OCI-LY7 (cell line): Measurements from ENCODE around the gene ATL2. TPM values are rescaled to one million over a fixed set of nuclear protein-coding genes. Genes with fewer than 3 reads are reported as not detected.

Experiments used
- BruUV-seq: library from RNA; stranded (reverse); fragments of 400-500 nt; replicated peaks from 2 replicates; lab custom pipeline; 2021; lab: Mats Ljungman, UMichigan
- CTCF ChIA-PET: fragments of 300-600 bp; sonication (Branson Sonifier 250); formaldehyde crosslinking; loops from one replicate; lab custom pipeline; 2022; ENCODE audit warnings: antibody characterized with exemption; ENCODE audit not compliant: unreplicated experiment; lab: Charles Lee
- POLR2A ChIA-PET: fragments of 300-600 bp; sonication (Branson Sonifier 250); formaldehyde crosslinking; loops from one replicate; lab custom pipeline; 2022; ENCODE audit warnings: antibody characterized with exemption; lab: Charles Lee
- DNase-seq: peaks from one replicate; pipeline ENCODE4 v3.0.0-alpha.2; 2015; ENCODE audit warnings: low spot score
- H2AFZ ChIP-seq: fragments of 200-600 bp; sonication (generic), shearing (Covaris generic); 2 replicates; pipeline ENCODE4 v1.6.1; 2014; ENCODE audit warnings: mild to moderate bottlenecking, antibody characterized with exemption, low read length, moderate library complexity
- H3K27ac ChIP-seq: fragments of 200-600 bp; sonication (generic); 2 replicates; pipeline ENCODE4 v1.5.1; 2014; ENCODE audit warnings: mixed run types, low read depth, mild to moderate bottlenecking, moderate library complexity, low read length, inconsistent platforms; ENCODE audit not compliant: poor library complexity, severe bottlenecking
- H3K36me3 ChIP-seq: fragments of 200-600 bp; sonication (generic); 2 replicates; pipeline ENCODE4 v1.6.1; 2014; ENCODE audit warnings: mild to moderate bottlenecking, antibody characterized with exemption, low read length, moderate library complexity, mixed read lengths; ENCODE audit not compliant: insufficient read depth
- H3K4me1 ChIP-seq: fragments of 200-600 bp; sonication (generic); 2 replicates; pipeline ENCODE4 v1.5.1; 2014; ENCODE audit warnings: mild to moderate bottlenecking, low read length; ENCODE audit not compliant: insufficient read depth, poor library complexity, severe bottlenecking
- H3K4me2 ChIP-seq: fragments of 200-600 bp; sonication (generic); 2 replicates; pipeline ENCODE4 v1.6.1; 2014; ENCODE audit warnings: mild to moderate bottlenecking, low read length
- H3K4me3 ChIP-seq: fragments of 200-600 bp; sonication (generic); 2 replicates; pipeline ENCODE4 v1.5.1; 2014; ENCODE audit warnings: mild to moderate bottlenecking, low read depth, low read length; ENCODE audit not compliant: poor library complexity, severe bottlenecking
- H3K79me2 ChIP-seq: fragments of 200-600 bp; sonication (generic); 2 replicates; pipeline ENCODE4 v1.6.1; 2016; ENCODE audit warnings: low read depth, mild to moderate bottlenecking, low read length, moderate library complexity, mixed read lengths; ENCODE audit not compliant: insufficient read depth
- H3K9me2 ChIP-seq: fragments of 200-600 bp; sonication (generic); 2 replicates; pipeline ENCODE4 v1.6.1; 2016; ENCODE audit warnings: mild to moderate bottlenecking, low read length, mixed read lengths; ENCODE audit not compliant: insufficient read depth
- H3K9me3 ChIP-seq: fragments of 200-600 bp; sonication (generic); 2 replicates; pipeline ENCODE4 v1.6.1; 2014; ENCODE audit warnings: mild to moderate bottlenecking, mixed run types, low read length, mixed read lengths
- H4K20me1 ChIP-seq: fragments of 200-600 bp; sonication (generic); 2 replicates; pipeline ENCODE4 v1.6.1; 2014; ENCODE audit warnings: mild to moderate bottlenecking, antibody characterized with exemption, low read length, moderate library complexity, mixed read lengths; ENCODE audit not compliant: insufficient read depth
- EZH2phosphoT487 ChIP-seq: fragments of 200-600 bp; sonication (generic); IDR thresholded peaks from 2 replicates; pipeline ENCODE4 v1.6.1; 2018; ENCODE audit warnings: low read depth, borderline replicate concordance, mild to moderate bottlenecking, mixed run types, antibody characterized with exemption, low read length, moderate library complexity, mixed read lengths
- intact Hi-C: fragments of 100-400 bp; cut with micrococcal nuclease; formaldehyde crosslinking; loops from one replicate; pipeline ENCODE4 v1.10.0; 2022; ENCODE audit not compliant: unreplicated experiment
- total RNA-seq, 2 experiments: library from RNA; depleted of rRNA in 1 of 2; stranded (reverse); fragments of >200 nt in 1 of 2; shearing (Covaris generic) in 1 of 2; gene quantifications; 2 replicates each; pipeline ENCODE4 v1.2.3, GENCODE V29; 2014 to 2022
- TF ChIP-seq, protein P1 (sequence below): fragments of 200-600 bp; sonication (generic); conservative IDR thresholded peaks from 2 replicates; pipeline ENCODE4 v1.5.1; 2014; ENCODE audit warnings: mild to moderate bottlenecking, antibody characterized with exemption, low read length, moderate library complexity, mixed read lengths

Gene ATL2
- total RNA-seq, 2 experiments from 2014 or later, result 135 to 142 TPM

DNA sequence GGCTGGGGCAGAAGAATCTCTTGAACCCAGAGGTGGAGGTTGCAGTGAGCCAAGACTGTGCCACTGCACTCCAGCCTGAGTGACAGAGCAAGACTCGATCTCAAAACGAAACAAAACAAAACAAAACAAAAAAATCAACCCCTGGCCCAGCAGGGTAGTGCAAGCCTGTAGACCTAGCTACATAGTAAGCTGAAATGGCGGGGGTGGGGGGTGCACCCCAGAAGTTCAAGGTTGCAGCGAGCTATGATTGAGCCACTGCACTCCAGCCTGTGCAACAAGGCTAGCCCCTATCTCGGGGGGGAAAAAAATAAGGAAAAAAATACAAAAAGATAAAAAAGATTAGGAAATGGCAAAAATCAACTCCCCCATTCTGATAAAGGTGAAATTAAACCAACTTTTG is 6.4 kb downstream of the ATL2 start:
- no peak overlapping the region for H2AFZ ChIP-seq
- TF ChIP-seq, protein P1, sequence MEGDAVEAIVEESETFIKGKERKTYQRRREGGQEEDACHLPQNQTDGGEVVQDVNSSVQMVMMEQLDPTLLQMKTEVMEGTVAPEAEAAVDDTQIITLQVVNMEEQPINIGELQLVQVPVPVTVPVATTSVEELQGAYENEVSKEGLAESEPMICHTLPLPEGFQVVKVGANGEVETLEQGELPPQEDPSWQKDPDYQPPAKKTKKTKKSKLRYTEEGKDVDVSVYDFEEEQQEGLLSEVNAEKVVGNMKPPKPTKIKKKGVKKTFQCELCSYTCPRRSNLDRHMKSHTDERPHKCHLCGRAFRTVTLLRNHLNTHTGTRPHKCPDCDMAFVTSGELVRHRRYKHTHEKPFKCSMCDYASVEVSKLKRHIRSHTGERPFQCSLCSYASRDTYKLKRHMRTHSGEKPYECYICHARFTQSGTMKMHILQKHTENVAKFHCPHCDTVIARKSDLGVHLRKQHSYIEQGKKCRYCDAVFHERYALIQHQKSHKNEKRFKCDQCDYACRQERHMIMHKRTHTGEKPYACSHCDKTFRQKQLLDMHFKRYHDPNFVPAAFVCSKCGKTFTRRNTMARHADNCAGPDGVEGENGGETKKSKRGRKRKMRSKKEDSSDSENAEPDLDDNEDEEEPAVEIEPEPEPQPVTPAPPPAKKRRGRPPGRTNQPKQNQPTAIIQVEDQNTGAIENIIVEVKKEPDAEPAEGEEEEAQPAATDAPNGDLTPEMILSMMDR, result no peak
- TF ChIP-seq EZH2phosphoT487, result no peak
- H3K9me3 ChIP-seq, result no peaks in the 10 kb centered on the region
- H3K4me3 ChIP-seq, result no peak overlapping the region
- H3K4me1 ChIP-seq, result peaks cover 45% of the 10 kb centered on the region
- H3K4me2 ChIP-seq, result no peak overlapping the region
- no TSS peak for BruUV-seq
- no peaks in the 10 kb centered on the region for H3K9me2 ChIP-seq
- no peak overlapping the region for H3K27ac ChIP-seq
- H3K36me3 ChIP-seq, result peaks cover 60% of the 10 kb centered on the region
- intact Hi-C loops, result no loop called here
- no peak for DNase-seq
- peaks cover 46% of the 10 kb centered on the region for H4K20me1 ChIP-seq
- H3K79me2 ChIP-seq, result peaks cover 99% of the 10 kb centered on the region
- ChIA-PET CTCF (no interaction called here), POLR2A (interaction anchor here (0.6 to 0.7 kb wide), 2 partner anchors 51 to 95 kb away, joined by 3 read pairs; no protein-coding TSS in a partner anchor)

DNA sequence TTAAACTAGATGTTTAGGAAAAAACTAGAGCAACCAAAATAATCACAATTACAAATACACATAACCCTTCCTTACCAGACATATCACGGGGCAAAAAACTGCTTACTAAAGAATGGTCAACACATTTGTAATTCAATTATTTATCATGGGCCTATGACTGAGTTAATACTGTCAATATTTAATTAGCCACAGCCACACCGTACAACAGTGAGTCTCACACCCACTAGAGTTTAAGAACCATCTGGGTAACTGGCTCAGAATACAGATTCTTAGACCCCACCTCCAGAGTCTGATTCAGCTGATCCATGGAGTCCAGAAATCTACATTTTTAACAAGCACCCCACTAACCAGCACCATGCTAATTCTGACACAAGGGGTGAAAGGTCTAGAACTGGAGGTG is 14.8 kb downstream of the ATL2 start:
- Histone ChIP-seq H3K27ac (no peak overlapping the region), H3K36me3 (peaks cover 80% of the 10 kb centered on the region), H3K4me2 (no peak overlapping the region), H3K9me3 (peaks cover 7% of the 10 kb centered on the region; the same call in 1 of the 2 replicates), H3K4me3 (no peak overlapping the region), H4K20me1 (peaks cover 40% of the 10 kb centered on the region), H2AFZ (no peak overlapping the region), H3K4me1 (peaks cover 20% of the 10 kb centered on the region), H3K9me2 (no peaks in the 10 kb centered on the region), H3K79me2 (peaks cover 100% of the 10 kb centered on the region)
- intact Hi-C loops, result no loop called here
- no TSS peak for BruUV-seq
- POLR2A ChIA-PET, result interaction anchor here (0.6 to 1.5 kb wide), 6 partner anchors 10 to 202 kb away, joined by 3 to 7 read pairs (median 4); no protein-coding TSS in a partner anchor
- CTCF ChIA-PET, result interaction anchor here (1.2 kb wide), 1 partner anchor 36 kb away, joined by 3 read pairs; no protein-coding TSS in a partner anchor
- DNase-seq, result no peak
- TF ChIP-seq EZH2phosphoT487, result no peak
- TF ChIP-seq, protein P1, result no peak

DNA sequence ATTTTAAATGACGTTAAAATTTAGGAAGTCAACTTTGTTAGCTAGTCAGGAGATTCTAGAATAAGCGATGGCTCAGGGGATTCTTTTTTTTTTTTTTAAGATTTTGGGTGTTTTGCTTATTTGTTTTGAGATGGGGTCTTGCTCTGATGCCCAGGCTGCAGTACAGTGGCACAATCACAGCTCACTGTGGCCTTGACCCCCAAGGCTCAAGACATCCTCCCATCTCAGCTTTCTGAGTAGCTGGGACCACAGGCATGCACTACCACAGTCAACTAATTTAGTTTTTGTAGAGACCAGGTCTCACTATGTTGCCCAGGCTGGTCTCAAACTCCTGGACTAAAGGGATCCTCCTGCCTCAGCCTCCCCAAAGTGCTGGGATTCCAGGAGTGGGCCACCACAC is 16.9 kb downstream of the ATL2 start:
- POLR2A ChIA-PET, result interaction anchor here (0.5 to 0.9 kb wide), 4 partner anchors 12 to 89 kb away, joined by 3 to 10 read pairs (median 4); no protein-coding TSS in a partner anchor
- Histone ChIP-seq H3K36me3 (peaks cover 85% of the 10 kb centered on the region), H3K9me3 (peaks cover 7% of the 10 kb centered on the region; the same call in 1 of the 2 replicates), H3K4me1 (peaks cover 5% of the 10 kb centered on the region), H3K27ac (no peak overlapping the region), H3K79me2 (peaks cover 100% of the 10 kb centered on the region), H3K4me2 (no peak overlapping the region), H3K9me2 (no peaks in the 10 kb centered on the region), H4K20me1 (peaks cover 27% of the 10 kb centered on the region), H2AFZ (no peak overlapping the region), H3K4me3 (no peak overlapping the region)
- intact Hi-C loops, result no loop called here
- CTCF ChIA-PET, result no interaction called here
- no peak for DNase-seq
- TF ChIP-seq, protein P1, result no peak
- TF ChIP-seq EZH2phosphoT487, result no peak
- BruUV-seq, result no TSS peak
